HG02943 (cell line): ENCODE measurements around the gene RTF1.
"Not testable (repeated sequence)": the region's sequence is repeated elsewhere in the genome, so short reads cannot be mapped to it uniquely, and the experiment has no call there.

Experiments
- ATAC-seq: cut with Tn5 transposase; IDR thresholded peaks from one replicate; pipeline ENCODE4 v1.9.1; 2021; ENCODE audit warnings: mild to moderate bottlenecking, low read depth, moderate library complexity; ENCODE audit not compliant: unreplicated experiment

The RTF1 gene

GRCh38 chr15:41435037-41435786, 18.3 kb downstream of the RTF1 start:
- ATAC-seq, result no peak

- no peak for ATAC-seq
Measured at GRCh38 chr15:41437448-41437847, 20.6 kb downstream of the RTF1 start.

GRCh38 chr15:41438206-41438605, 21.3 kb downstream of the RTF1 start:
- no peak for ATAC-seq

- ATAC-seq, result not testable (repeated sequence)
Measured at GRCh38 chr15:41438745-41439144, 21.9 kb downstream of the RTF1 start.

- ATAC-seq, result no peak
Measured at GRCh38 chr15:41443275-41443674, 26.4 kb downstream of the RTF1 start.

- ATAC-seq, result no peak
Measured at GRCh38 chr15:41445399-41445798, 28.5 kb downstream of the RTF1 start.

GRCh38 chr15:41462084-41462795, 45.3 kb downstream of the RTF1 start:
- ATAC-seq, result no peak

GRCh38 chr15:41464889-41465580, 48.1 kb downstream of the RTF1 start:
- ATAC-seq, result no peak

GRCh38 chr15:41465822-41466421, 49.0 kb downstream of the RTF1 start:
- no peak for ATAC-seq

GRCh38 chr15:41466711-41467110, 49.8 kb downstream of the RTF1 start:
- ATAC-seq, result no peak

GRCh38 chr15:41469644-41470043, 52.7 kb downstream of the RTF1 start:
- ATAC-seq, result not testable (repeated sequence)

- ATAC-seq, result no peak
Measured at GRCh38 chr15:41473418-41473817, 56.5 kb downstream of the RTF1 start.

- no peak for ATAC-seq
Measured at GRCh38 chr15:41474436-41474835, 57.5 kb downstream of the RTF1 start.

- ATAC-seq, result no peak
Measured at GRCh38 chr15:41474941-41475340, 58.0 kb downstream of the RTF1 start.

GRCh38 chr15:41476416-41477048, 59.6 kb downstream of the RTF1 start:
- ATAC-seq, result no peak

- no peak for ATAC-seq
Measured at GRCh38 chr15:41480396-41481140, 63.7 kb downstream of the RTF1 start.

- ATAC-seq, result no peak
Measured at GRCh38 chr15:41482110-41482877, 65.4 kb downstream of the RTF1 start.

GRCh38 chr15:41483115-41483514, 66.2 kb downstream of the RTF1 start:
- no peak for ATAC-seq

GRCh38 chr15:41483519-41483918, 66.6 kb downstream of the RTF1 start:
- no peak for ATAC-seq
